GM21526 (cell line): ENCODE data around the gene TMEM219.
"Not testable (repeated sequence)": the region's sequence is repeated elsewhere in the genome, so short reads cannot be mapped to it uniquely, and the experiment has no call there.

ENCODE experiments used
- ATAC-seq: cut with Tn5 transposase; IDR thresholded peaks from one replicate; pipeline ENCODE4 v1.9.1; 2021; ENCODE audit warnings: moderate library complexity; ENCODE audit not compliant: unreplicated experiment, low FRiP score

TMEM219 gene

GRCh38 chr16:29950806-29951461 is 10.9 kb upstream of the TMEM219 start:
- ATAC-seq, result no peak

- no peak for ATAC-seq
These were observed 10.1 kb upstream of the TMEM219 start for GRCh38 chr16:29951625-29952365.

- ATAC-seq, result no peak
These were observed 3.1 kb upstream of the TMEM219 start for GRCh38 chr16:29958756-29959155.

DNA sequence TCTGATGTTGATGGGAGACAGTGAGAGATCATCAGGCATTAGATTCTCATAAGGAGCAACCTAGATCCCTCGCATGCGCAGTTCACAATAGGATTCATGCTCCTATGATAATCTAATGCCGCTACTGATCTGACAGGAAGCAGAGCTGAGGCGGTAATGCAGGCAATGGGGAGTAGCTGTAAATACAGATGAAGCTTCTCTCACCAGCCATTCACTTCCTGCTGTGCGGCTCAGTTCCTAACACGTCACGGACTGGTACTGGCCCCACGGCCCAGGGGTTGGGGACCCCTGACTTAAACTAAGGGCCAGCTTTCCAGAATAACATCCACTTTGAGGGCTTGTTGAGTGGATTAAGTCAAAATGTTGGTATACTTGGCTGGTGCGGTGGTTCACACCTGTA is 2.6 kb upstream of the TMEM219 start:
- ATAC-seq, result no peak

DNA sequence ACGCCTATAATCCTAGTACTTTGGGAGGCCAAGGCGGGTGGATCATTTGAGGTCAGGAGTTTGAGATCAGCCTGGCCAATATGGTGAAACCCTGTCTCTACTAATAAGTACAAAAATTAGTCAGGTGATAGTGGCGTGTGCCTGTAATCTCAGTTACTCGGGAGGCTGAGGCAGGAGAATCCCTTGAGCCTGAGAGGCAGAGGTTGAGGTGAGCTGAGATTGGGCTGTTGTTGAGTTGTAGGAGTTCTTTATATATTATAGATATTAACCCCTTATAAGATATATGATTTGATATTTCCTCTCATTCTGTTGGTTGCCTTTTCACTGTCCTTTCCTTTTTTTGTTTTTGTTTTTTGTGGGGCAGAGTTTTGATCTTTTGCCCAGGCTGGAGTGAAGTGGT is 2.1 kb upstream of the TMEM219 start:
- ATAC-seq, result not testable (repeated sequence)

GRCh38 chr16:29961127-29961478 is 776 bp upstream of the TMEM219 start:
- ATAC-seq, result no peak

DNA sequence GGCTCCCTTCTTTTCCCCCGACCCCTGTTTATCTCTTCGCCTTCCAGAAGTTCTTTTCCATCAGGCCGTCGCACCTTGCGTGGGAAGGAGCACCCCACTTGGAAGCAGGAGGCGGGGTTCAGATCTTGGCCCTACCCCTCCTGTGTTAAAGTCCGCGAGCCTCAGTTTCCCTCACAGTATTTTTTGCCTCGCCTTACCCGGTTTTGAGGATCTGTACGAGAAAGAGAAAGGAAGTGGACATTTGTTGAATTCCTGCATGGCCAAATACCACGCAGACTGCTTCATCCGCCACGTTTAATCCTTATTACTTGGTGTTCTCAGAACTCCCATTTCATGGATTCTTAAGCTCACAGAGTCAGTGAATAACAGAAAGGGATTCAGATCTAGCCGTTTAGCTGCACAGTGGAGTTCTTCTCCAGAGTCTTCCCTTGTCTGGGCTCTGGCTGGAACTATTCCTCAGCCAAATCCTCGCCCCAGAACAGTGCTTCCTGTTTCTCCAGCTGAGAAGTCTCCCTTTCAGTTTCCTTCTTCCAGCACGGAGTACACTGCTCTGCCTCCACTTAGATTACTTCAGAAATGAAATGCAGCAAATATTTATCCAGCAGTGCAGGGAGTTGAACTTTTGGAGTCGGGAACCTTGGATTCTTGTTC is 590 bp downstream of the TMEM219 start:
- ATAC-seq, result no peak

DNA sequence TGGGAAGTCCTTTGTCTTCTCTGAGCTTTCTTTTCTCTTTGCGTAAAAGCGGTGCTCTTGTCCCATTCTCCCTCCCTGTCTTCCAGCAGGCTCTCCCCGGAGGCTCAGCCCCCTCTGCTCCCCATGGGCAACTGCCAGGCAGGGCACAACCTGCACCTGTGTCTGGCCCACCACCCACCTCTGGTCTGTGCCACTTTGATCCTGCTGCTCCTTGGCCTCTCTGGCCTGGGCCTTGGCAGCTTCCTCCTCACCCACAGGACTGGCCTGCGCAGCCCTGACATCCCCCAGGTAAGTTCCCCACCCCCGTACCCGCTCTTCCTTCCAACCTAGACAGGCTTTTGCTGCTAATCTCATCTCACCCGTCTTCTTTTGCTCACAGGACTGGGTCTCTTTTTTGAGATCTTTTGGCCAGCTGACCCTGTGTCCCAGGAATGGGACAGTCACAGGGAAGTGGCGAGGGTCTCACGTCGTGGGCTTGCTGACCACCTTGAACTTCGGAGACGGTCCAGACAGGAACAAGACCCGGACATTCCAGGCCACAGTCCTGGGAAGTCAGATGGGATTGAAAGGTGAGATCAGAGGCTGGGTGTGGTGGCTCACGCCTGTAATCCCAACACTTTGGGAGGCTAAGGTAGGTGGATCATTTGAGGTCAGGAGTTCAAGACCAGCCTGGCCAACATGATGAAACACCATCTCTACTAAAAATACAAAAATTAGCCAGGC is 1.3 kb downstream of the TMEM219 start:
- ATAC-seq, result no peak

GRCh38 chr16:29968205-29968604 is 6.3 kb downstream of the TMEM219 start:
- no peak for ATAC-seq

- no peak for ATAC-seq
These were observed 9.4 kb downstream of the TMEM219 start for GRCh38 chr16:29971304-29971703.

GRCh38 chr16:29972500-29972899 is 10.6 kb downstream of the TMEM219 start:
- no peak for ATAC-seq

GRCh38 chr16:29972992-29973383 is 11.1 kb downstream of the TMEM219 start:
- no peak for ATAC-seq

GRCh38 chr16:29973384-29974246 is 11.7 kb downstream of the TMEM219 start, which contains the start of gene TAOK2:
Gene TAOK2 (plus strand): TSS chr16:29973868. CDS start chr16:29977773, 3,905 bp downstream.
- ATAC-seq, result peak; percentile 87

GRCh38 chr16:29974291-29975133 is 12.6 kb downstream of the TMEM219 start:
- no peak for ATAC-seq

DNA sequence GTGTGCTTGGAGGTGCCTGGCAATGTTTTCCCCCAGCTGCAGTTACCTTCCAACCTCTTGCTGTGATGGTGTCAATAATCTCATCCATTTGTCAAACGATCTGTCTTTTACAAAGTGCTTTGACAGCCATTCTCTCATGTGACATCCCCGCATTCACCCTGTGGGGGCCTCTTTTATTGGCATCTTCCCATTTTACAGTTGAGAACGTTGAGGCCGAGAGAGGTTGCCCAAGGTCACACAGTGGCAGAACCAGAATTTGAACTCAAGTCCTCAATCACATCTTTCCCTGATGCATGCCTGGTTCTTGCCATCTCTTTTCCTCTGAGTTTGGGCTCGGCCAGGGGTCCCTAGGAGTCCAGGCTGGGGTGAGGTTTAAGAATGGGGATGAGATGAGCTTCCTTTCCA is 13.3 kb downstream of the TMEM219 start:
- ATAC-seq, result no peak

GRCh38 chr16:29975811-29976511 is 14.1 kb downstream of the TMEM219 start:
- no peak for ATAC-seq

- ATAC-seq, result no peak
These were observed 15.4 kb downstream of the TMEM219 start for GRCh38 chr16:29977063-29977825.

DNA sequence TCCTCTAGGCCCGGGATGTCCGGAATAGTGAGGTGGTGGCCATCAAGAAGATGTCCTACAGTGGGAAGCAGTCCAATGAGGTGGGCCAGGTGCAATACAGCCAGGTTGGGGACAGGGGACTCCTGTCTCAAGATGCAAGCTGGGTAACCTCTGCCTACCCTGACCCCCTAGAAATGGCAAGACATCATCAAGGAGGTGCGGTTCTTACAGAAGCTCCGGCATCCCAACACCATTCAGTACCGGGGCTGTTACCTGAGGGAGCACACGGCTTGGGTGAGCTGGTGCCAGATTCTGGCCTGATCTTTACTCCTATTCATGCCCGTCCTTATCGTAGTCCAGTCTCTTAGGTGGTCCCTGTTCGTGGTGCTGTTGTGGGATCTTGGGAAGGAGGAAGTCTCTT is 16.2 kb downstream of the TMEM219 start:
- ATAC-seq, result no peak
